HG02970 (cell line): ENCODE results near the gene IPO4.
"Not testable (repeated sequence)": the region's sequence is repeated elsewhere in the genome, so short reads cannot be mapped to it uniquely, and the experiment has no call there.

ENCODE experiments used
- ATAC-seq: cut with Tn5 transposase; IDR thresholded peaks from one replicate; pipeline ENCODE4 v1.9.1; 2021; ENCODE audit warnings: mild to moderate bottlenecking, moderate library complexity, moderate number of reproducible peaks; ENCODE audit not compliant: unreplicated experiment, low FRiP score

The IPO4 gene

GRCh38 chr14:24188251-24189058, at the start of gene IPO4:
IPO4 (minus strand) TSS chr14:24188816; CDS start chr14:24188787, 29 bp downstream.
- ATAC-seq, result peak; percentile 89

- no peak for ATAC-seq
Observed at GRCh38 chr14:24238123-24238522, 49.5 kb upstream of the IPO4 start.

DNA sequence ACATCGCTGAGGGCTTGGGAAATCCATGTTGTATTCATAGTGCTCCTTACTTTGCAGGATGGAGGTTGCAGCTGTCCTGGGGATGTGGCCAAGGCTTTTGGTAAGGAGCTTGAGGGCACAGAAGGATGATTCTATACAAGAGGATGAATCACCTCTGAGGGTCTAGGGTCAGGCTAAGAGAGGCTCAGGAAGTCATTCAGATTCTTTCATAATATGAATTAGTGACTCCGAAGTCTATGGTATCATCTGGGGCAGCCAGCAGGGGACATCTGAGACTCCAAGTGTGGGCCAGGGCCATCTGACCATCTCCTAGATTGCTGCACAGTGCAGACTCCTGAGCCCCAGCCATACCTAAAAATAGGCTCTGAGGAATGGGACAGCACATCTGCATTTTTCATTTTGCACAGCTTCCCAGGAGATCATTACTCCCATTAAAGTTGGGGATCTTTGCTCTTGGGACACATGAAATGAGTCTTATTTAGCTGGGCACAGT, 48.9 kb upstream of the IPO4 start:
- ATAC-seq, result no peak

GRCh38 chr14:24236689-24237462, 48.3 kb upstream of the IPO4 start:
- ATAC-seq, result no peak

GRCh38 chr14:24235804-24236688, 47.4 kb upstream of the IPO4 start:
- no peak for ATAC-seq

DNA sequence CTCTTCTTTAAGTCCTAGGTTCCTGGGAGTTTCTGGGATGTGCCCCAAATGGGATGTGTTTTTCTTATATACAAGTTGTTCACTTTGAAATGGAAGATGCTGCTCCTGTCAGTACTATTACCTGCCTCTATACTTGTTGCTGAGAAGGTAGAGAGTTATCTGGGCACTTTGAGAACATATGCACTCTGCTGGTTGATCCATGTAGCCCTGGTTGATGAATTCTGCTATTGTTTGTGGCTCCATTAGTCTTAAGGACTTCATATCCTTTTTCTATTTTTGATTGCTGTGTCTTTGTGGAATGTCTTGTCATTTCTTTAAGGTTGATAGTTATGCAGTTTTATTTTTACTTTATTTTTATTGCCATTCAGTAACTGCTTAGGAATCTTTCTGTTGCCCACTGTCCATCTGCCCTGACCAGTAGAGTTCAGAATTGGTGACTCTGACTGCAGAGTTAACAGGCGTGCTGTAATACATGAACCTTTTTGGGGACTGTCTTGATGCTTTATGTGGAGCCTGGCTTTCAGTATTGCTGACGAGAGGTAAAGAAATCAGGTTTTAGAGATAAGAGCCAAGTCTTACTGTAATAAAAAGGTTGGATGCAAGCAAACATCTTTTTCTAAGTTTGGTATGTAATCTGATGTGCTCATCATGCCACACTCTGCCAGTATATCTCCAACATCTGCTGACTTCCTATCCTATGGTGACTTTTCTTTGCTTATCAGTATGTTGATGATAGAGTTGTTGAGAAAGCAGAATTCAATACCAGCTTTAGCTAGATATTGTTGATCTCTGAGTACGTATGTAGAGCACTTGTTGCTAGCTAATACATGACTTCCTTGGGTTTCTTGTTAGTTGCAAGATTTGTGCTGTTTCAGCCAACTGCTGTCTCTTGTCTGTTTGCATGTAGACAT, 45.7 kb upstream of the IPO4 start:
- no peak for ATAC-seq

DNA sequence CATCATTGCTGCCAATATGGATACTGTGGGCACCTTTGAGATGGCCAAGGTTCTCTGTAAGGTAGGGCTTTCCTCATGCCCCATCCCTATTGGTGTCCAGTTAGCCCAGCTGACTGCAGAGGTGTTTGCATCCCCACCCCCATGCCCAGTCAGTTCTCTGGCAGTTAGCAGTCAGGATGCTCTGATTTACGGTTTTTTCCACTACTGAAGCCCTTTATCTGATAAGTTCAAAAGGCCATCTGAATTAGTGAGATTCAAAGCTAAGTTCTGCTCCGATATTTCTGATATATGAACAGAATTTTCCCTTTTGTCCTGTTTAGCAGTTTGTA, 44.9 kb upstream of the IPO4 start:
- no peak for ATAC-seq

- peak; percentile 45 for ATAC-seq
Observed at GRCh38 chr14:24232645-24233537, 44.3 kb upstream of the IPO4 start, which contains the start of gene GMPR2. GMPR2 (plus strand) TSS chr14:24232929; CDS start chr14:24233254, 325 bp downstream.

GRCh38 chr14:24232121-24232644, 43.6 kb upstream of the IPO4 start, which contains the start of gene NEDD8:
NEDD8 (minus strand) TSS chr14:24232367; CDS start chr14:24232267, 100 bp downstream.
- peak; percentile 73 for ATAC-seq

GRCh38 chr14:24231263-24232120, 42.9 kb upstream of the IPO4 start:
- ATAC-seq, result no peak

GRCh38 chr14:24228902-24229301, 40.3 kb upstream of the IPO4 start:
- no peak for ATAC-seq

DNA sequence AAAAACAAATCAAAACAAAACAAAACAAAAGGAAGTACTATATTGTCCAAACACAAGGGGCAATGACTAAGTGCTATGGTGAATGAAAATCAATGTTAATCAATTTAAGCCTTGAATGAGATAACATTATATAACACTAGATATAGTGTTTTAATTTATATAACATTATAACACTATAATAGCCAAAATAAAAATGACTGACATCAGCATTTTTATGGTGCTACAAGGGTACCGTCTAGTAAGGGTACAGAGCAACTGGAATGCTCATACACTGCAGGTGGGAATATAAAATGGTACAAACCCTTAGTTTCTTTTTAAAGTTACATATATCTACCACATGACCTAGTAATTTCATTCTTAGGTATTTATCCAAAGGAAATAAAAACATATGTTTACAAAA, 37.9 kb upstream of the IPO4 start:
- ATAC-seq, result no peak

DNA sequence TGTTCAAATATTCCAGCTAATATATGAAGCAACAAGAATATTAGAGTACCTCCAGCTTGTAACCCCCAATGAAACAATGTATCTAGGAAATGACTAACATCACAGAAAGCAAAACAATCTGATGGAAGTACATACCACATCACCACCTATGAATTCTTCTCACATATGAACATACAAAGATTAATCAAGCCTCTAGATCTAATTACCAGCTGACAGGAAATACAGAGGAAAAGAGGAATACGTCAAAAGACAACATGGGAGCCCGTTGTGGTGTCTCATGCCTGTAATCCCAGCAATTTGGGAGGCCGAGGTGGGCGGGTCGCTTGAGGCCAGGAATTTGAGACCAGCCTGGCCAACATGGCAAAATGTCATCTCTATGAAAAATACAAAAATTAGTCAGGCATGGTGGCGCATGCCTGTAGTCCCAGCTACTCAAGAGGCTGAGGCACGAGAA, 36.0 kb upstream of the IPO4 start:
- no peak for ATAC-seq

DNA sequence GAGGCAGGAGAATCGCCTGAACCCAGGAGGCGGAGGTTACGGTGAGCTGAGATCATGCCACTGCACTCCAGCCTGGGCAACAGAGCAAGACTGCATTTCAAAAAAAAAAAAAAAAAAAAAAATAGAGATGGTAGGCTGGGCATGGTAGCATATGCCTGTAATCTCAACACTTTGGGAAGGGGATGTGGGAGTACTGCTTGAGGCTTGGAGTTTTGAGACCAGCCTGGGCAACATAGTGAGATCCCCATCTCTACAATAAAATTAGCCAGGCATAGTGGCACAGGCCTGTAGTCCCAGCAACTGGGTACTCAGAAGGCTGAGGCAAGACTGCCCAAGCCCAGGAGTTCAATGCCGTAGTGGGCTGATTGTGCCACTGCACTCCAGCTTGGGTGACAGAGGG, 34.4 kb upstream of the IPO4 start:
- ATAC-seq, result not testable (repeated sequence)

GRCh38 chr14:24219521-24219920, 30.9 kb upstream of the IPO4 start:
- ATAC-seq, result no peak

GRCh38 chr14:24219080-24219479, 30.5 kb upstream of the IPO4 start:
- no peak for ATAC-seq

GRCh38 chr14:24216876-24217275, 28.3 kb upstream of the IPO4 start:
- ATAC-seq, result not testable (repeated sequence)
